Stimulated activated CD4-positive, alpha-beta T cell treated with anti-CD3 and anti-CD28 coated beads, TNF-alpha, amount 100 ng/mL, for 48 hours (primary cell): Measurements from ENCODE around the gene PTGER4.

ENCODE experiments used
- DNase-seq, 3 donors: peaks; one replicate each; pipeline ENCODE4 v3.0.0-alpha.2; 2020; ENCODE audit warnings: low read depth in 3 of 3

The PTGER4 gene

GRCh38 chr5:40669606-40670390, 9.9 kb upstream of the PTGER4 start:
- no peak for DNase-seq

GRCh38 chr5:40672425-40672824, 7.3 kb upstream of the PTGER4 start:
- no peak for DNase-seq

- DNase-seq: no peak
These were observed 5.0 kb upstream of the PTGER4 start for GRCh38 chr5:40674661-40675235.

- no peak for DNase-seq
These were observed 4.2 kb upstream of the PTGER4 start for GRCh38 chr5:40675396-40676133.

- DNase-seq: no peak
These were observed 2.9 kb upstream of the PTGER4 start for GRCh38 chr5:40676613-40677343.

- DNase-seq: no peak
These were observed 2.3 kb upstream of the PTGER4 start for GRCh38 chr5:40677456-40677855.

- no peak for DNase-seq
These were observed 1.7 kb upstream of the PTGER4 start for GRCh38 chr5:40678026-40678425.

- no peak for DNase-seq
These were observed 1.1 kb upstream of the PTGER4 start for GRCh38 chr5:40678460-40679147.

GRCh38 chr5:40679148-40679912, 385 bp upstream of the PTGER4 start:
- peak; percentile 86 to 92 (median 91) for DNase-seq

GRCh38 chr5:40680741-40681362, 1.1 kb downstream of the PTGER4 start:
- DNase-seq: peak in 1 of 3 donors; percentile 16

- peak in 1 of 3 donors; percentile 17 for DNase-seq
These were observed 1.8 kb downstream of the PTGER4 start for GRCh38 chr5:40681363-40682153.

- DNase-seq: no peak
These were observed 2.7 kb downstream of the PTGER4 start for GRCh38 chr5:40682154-40683017.

GRCh38 chr5:40683305-40683704, 3.6 kb downstream of the PTGER4 start:
- no peak for DNase-seq

GRCh38 chr5:40685193-40685592, 5.5 kb downstream of the PTGER4 start:
- DNase-seq: no peak

GRCh38 chr5:40685976-40686486, 6.3 kb downstream of the PTGER4 start:
- no peak for DNase-seq

GRCh38 chr5:40687321-40687720, 7.6 kb downstream of the PTGER4 start:
- DNase-seq: no peak

- DNase-seq: peak; percentile 76 to 82 (median 81)
These were observed 8.5 kb downstream of the PTGER4 start for GRCh38 chr5:40688127-40688761.

GRCh38 chr5:40688996-40689395, 9.3 kb downstream of the PTGER4 start:
- DNase-seq: no peak
